Measurements from ENCODE around the gene EXOC7. TPM values are rescaled to one million over a fixed set of nuclear protein-coding genes. Genes with fewer than 3 reads are reported as not detected.

The EXOC7 gene
- total and polyA plus RNA-seq, 2 of the 8 experiments (the other 6 are each of a cell fraction or from before 2014, with no cell fraction given): 77.1 to 92.6 TPM

GRCh38 chr17:76148015-76148326 is 44.4 kb upstream of the EXOC7 start:
- TF ChIP-seq RAD21 (IDR thresholded peaks at IDR 0.05 in 1 of 2, conservative IDR thresholded peaks at IDR 0.05 in 1 of 2; ENCODE audit: low read depth in 2 of 2, low read length in 2 of 2): no peak
- no peak for TF ChIP-seq MAFK (IDR thresholded peaks at IDR 0.05; ENCODE audit: low read depth, low read length)
- no peak for TF ChIP-seq HDAC2 (IDR thresholded peaks at IDR 0.05; ENCODE audit: borderline replicate concordance in 1 of 2, low read depth in 2 of 2, low read length in 2 of 2)
- no peak for TF ChIP-seq TBP (IDR thresholded peaks at IDR 0.05; ENCODE audit: low read depth, low read length)
- no peak for TF ChIP-seq NRF1 (IDR thresholded peaks at IDR 0.05; ENCODE audit: low read depth, low read length)
- TF ChIP-seq GABPA (IDR thresholded peaks at IDR 0.05; ENCODE audit: borderline replicate concordance, insufficient read depth, low read length): no peak
- Histone ChIP-seq H3K14ac (ENCODE audit: insufficient read length) (no peak overlapping the region), H3K36me3 (ENCODE audit: control insufficient read depth in 2 of 4, insufficient read depth in 4 of 4, low read length in 3 of 4) (no peaks in the 10 kb centered on the region), H3K4ac (replicated peaks; ENCODE audit: insufficient read length, low read depth, low read length) (no peak overlapping the region), H3K18ac (ENCODE audit: extremely low read depth, low read length) (no peak overlapping the region), H3K27me3 (replicated peaks in 1 of 4; ENCODE audit: control insufficient read depth in 3 of 4, extremely low read depth in 1 of 4, insufficient read depth in 3 of 4, low read length in 3 of 4) (peaks cover 0 to 5% (median 2%) of the 10 kb centered on the region in 4 experiments; a peak in 4 of 7 replicates), H3K56ac (replicated peaks; ENCODE audit: insufficient read length, low read depth, low read length) (no peak overlapping the region), H2AFZ (ENCODE audit: low read length) (no peak overlapping the region), H4K91ac (replicated peaks; ENCODE audit: insufficient read length, low read length) (no peak overlapping the region), H3K79me2 (ENCODE audit: control insufficient read depth in 1 of 2, insufficient read depth in 2 of 2, low read length in 2 of 2) (no peaks in the 10 kb centered on the region), H2BK20ac (ENCODE audit: low read length) (no peak overlapping the region), H2BK5ac (ENCODE audit: low read depth, low read length) (no peak overlapping the region), H3K4me2 (ENCODE audit: insufficient read depth in 1 of 2, low read depth in 2 of 2, low read length in 2 of 2) (no peak overlapping the region), H2AK5ac (ENCODE audit: low read depth, low read length) (no peak overlapping the region), H2BK120ac (replicated peaks; ENCODE audit: low read depth, low read length) (no peak overlapping the region), H3K4me3 (ENCODE audit: extremely low read depth in 1 of 4, insufficient read depth in 2 of 4, low read depth in 3 of 4, low read length in 4 of 4) (no peak overlapping the region), H3K23ac (ENCODE audit: insufficient read length) (no peak overlapping the region), H3K9me3 (ENCODE audit: insufficient read depth in 2 of 2, low read depth in 1 of 2, low read length in 1 of 2) (no peaks in the 10 kb centered on the region), H2BK15ac (ENCODE audit: low read length) (no peak overlapping the region), H3K79me1 (ENCODE audit: low read depth, low read length) (no peaks in the 10 kb centered on the region), H4K20me1 (replicated peaks in 1 of 2; ENCODE audit: control insufficient read depth in 1 of 2, insufficient read depth in 2 of 2, low read length in 2 of 2) (no peaks in the 10 kb centered on the region), H4K8ac (ENCODE audit: extremely low read depth, insufficient read depth, low read length) (no peak overlapping the region), H4K5ac (ENCODE audit: insufficient read length, low read depth, low read length) (no peak overlapping the region), H3K23me2 (ENCODE audit: low read depth, low read length) (no peaks in the 10 kb centered on the region), H3K27ac (ENCODE audit: low read depth, low read length) (no peak overlapping the region), H2BK12ac (ENCODE audit: low read depth, low read length) (no peak overlapping the region), H3K4me1 (replicated peaks in 1 of 4; ENCODE audit: control insufficient read depth in 3 of 4, insufficient read depth in 4 of 4, low read length in 3 of 4) (peaks cover 6 to 18% (median 8%) of the 10 kb centered on the region in 4 experiments), H3K9ac (replicated peaks in 1 of 4; ENCODE audit: extremely low read depth in 1 of 4, low read depth in 3 of 4, low read length in 3 of 4) (no peak overlapping the region)
- POLR2A ChIA-PET (ENCODE audit: partially characterized antibody): no interaction called here
- FAIRE-seq (no peak), DNase-seq (ENCODE audit: low read depth in 1 of 2, low spot score in 2 of 2) (no peak)
- CTCF ChIA-PET (ENCODE audit: partially characterized antibody): interaction anchor here (0.6 to 24.4 kb wide), 5 partner anchors 25 to 612 kb away, joined by 3 to 778 read pairs (median 4); partner anchors contain the start of gene EXOC7
- WGBS, 2 experiments (ENCODE audit: extremely low coverage in 1 of 2, insufficient coverage in 1 of 2, insufficient read length in 1 of 2, insufficient replicate concordance in 2 of 2, low coverage in 1 of 2, low lambda C conversion rate in 2 of 2, missing lambda C conversion rate in 1 of 2): 100% methylated on average over 1 of the region's 1 CpG; no CpG with 5 or more reads in 1 of the 2 experiments

Data from H1 (cell line).